ENCODE results near the gene GNA15. TPM values are rescaled to one million over a fixed set of nuclear protein-coding genes. Genes with fewer than 3 reads are reported as not detected.

GNA15 gene
- total RNA-seq, 4 donors from 2014 or later: 1.2 to 9.3 (median 5.7) TPM

DNA sequence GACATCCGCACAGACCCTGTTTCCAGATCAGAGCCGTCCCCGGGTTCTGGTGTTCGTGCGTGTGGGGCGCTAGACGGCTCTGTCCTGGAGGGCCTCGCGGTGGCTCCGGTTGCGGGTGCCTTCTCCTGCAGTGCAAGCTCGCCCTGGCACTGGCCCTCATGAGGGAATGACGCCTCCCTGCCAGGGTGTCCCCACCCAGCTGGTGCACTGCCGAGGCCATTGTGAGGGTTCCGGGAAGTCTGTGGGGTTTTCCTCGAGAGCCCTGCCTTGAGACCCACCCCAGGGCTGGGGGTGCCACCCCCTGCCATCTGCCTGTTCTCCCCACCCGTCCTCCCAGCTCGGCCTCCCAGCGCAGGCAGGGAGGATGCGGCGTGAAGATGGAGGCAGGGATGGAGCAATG, 19.2 kb upstream of the GNA15 start:
- Histone ChIP-seq H3K36me3 (peaks cover 0 to 91% of the 10 kb centered on the region in 2 donors), H3K9me3 (no peaks in the 10 kb centered on the region), H3K27ac (peak overlapping the region in 2 of 4 donors; percentile 42 to 70), H3K4me1 (peaks cover 0 to 11% (median 10%) of the 10 kb centered on the region in 3 donors), H3K4me3 (no peak overlapping the region), H3K27me3 (no peaks in the 10 kb centered on the region)
- no peak for ATAC-seq
- WGBS, 2 donors (ENCODE audit: low coverage in 1 of 2): no CpG with 5 or more reads among the region's 21 CpGs
- TF ChIP-seq CTCF (IDR thresholded peaks at IDR 0.05): no peak
- TF ChIP-seq POLR2A (IDR thresholded peaks at IDR 0.05): no peak
- no peak for TF ChIP-seq EP300 (IDR thresholded peaks at IDR 0.05)
- TF ChIP-seq POLR2AphosphoS5 (IDR thresholded peaks at IDR 0.05): no peak

GRCh38 chr19:3117716-3118115, 18.1 kb upstream of the GNA15 start:
- Histone ChIP-seq H3K27me3 (no peaks in the 10 kb centered on the region), H3K36me3 (peaks cover 0 to 99% of the 10 kb centered on the region in 2 donors), H3K27ac (no peak overlapping the region), H3K9me3 (no peaks in the 10 kb centered on the region), H3K4me1 (peaks cover 0 to 10% (median 2%) of the 10 kb centered on the region in 3 donors), H3K4me3 (no peak overlapping the region)
- no CpG with 5 or more reads among the region's 20 CpGs for WGBS, 2 donors (ENCODE audit: low coverage in 1 of 2)
- TF ChIP-seq POLR2AphosphoS5 (IDR thresholded peaks at IDR 0.05) (no peak), POLR2A (IDR thresholded peaks at IDR 0.05) (no peak), EP300 (IDR thresholded peaks at IDR 0.05) (no peak), CTCF (IDR thresholded peaks at IDR 0.05) (no peak)
- ATAC-seq: no peak

DNA sequence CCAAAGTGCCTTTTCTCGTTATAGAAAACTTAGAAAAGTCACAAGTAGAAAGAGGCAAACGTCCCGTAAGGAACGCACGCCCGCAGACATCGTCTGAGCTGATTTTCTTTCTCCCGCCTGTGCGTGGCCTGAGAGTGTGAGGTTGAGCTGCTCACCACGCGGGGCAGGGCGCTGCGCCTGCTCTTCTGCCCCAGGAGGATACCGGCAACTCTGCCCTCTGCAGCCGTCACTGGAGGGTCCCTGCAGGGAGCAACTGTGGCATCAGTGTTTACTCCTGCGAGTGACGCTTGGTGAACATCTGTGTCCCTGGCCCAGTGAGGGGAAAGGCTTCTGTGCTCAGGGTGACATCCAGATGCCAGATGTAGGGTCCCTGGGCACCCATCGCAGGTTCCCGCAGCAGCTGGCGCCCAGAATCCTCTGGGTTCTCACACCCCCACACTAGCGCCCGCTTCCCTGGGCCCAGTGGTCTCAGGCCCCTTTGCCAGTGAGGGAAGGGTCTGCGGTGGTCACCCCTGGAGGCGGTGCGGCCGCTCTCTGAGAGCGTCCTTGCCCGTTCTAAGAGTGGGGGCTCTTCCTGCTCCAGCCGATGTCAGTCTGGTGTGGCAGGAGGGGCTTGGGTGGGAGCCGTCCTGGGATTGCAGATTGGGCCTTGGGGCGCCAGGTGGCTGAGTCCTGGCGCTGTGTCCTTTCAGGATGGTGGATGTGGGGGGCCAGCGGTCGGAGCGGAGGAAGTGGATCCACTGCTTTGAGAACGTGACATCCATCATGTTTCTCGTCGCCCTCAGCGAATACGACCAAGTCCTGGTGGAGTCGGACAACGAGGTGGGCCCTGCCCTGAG, 17.4 kb upstream of the GNA15 start:
- H3K27me3 ChIP-seq: no peaks in the 10 kb centered on the region
- ATAC-seq: no peak
- H3K4me3 ChIP-seq: no peak overlapping the region
- no peak overlapping the region for H3K27ac ChIP-seq
- no peaks in the 10 kb centered on the region for H3K9me3 ChIP-seq
- TF ChIP-seq CTCF (IDR thresholded peaks at IDR 0.05): no peak
- no peak for TF ChIP-seq EP300 (IDR thresholded peaks at IDR 0.05)
- no peak for TF ChIP-seq POLR2A (IDR thresholded peaks at IDR 0.05)
- TF ChIP-seq POLR2AphosphoS5 (IDR thresholded peaks at IDR 0.05): no peak
- H3K36me3 ChIP-seq: peaks cover 0 to 98% of the 10 kb centered on the region in 2 donors
- 60 to 93% methylated on average over 1 to 6 of the region's 42 CpGs for WGBS, 2 donors (ENCODE audit: low coverage in 1 of 2)
- peaks cover 0 to 10% (median 0%) of the 10 kb centered on the region in 3 donors for H3K4me1 ChIP-seq

DNA sequence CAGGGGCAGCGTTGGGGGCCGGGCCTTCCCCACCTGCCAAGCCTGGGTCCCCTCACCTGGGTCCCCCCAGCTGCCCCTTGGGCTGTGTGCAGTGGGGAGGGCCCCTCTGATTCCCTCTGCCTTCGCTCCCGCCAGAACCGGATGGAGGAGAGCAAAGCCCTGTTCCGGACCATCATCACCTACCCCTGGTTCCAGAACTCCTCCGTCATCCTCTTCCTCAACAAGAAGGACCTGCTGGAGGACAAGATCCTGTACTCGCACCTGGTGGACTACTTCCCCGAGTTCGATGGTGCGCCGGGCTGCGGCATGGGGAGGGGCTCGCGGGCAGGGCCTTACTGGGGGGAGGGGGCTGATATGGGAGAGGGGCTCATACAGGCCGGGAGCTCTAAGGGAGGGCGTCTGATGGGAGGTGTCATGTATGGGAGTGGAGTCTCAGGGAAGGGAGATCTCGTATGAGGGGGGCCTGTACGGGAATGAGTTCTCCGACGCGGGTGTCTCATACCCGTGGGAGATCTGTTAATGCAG, 16.7 kb upstream of the GNA15 start:
- no peaks in the 10 kb centered on the region for H3K27me3 ChIP-seq
- peaks cover 0 to 10% (median 0%) of the 10 kb centered on the region in 3 donors for H3K4me1 ChIP-seq
- 57 to 70% methylated on average over 4 to 8 of the region's 23 CpGs for WGBS, 2 donors (ENCODE audit: low coverage in 1 of 2)
- H3K4me3 ChIP-seq: no peak overlapping the region
- H3K9me3 ChIP-seq: no peaks in the 10 kb centered on the region
- ATAC-seq: no peak
- peaks cover 0 to 91% of the 10 kb centered on the region in 2 donors for H3K36me3 ChIP-seq
- H3K27ac ChIP-seq: no peak overlapping the region
- TF ChIP-seq POLR2A (IDR thresholded peaks at IDR 0.05) (no peak), CTCF (IDR thresholded peaks at IDR 0.05) (no peak), EP300 (IDR thresholded peaks at IDR 0.05) (no peak), POLR2AphosphoS5 (IDR thresholded peaks at IDR 0.05) (no peak)
